GM21825 (cell line): ENCODE data around the gene ZBTB37.
"Not testable (repeated sequence)": the region's sequence is repeated elsewhere in the genome, so short reads cannot be mapped to it uniquely, and the experiment has no call there.

Experiments
- ATAC-seq: cut with Tn5 transposase; IDR thresholded peaks from one replicate; pipeline ENCODE4 v1.9.1; 2021; ENCODE audit warnings: mild to moderate bottlenecking, moderate library complexity; ENCODE audit not compliant: unreplicated experiment

The ZBTB37 gene, protein sequence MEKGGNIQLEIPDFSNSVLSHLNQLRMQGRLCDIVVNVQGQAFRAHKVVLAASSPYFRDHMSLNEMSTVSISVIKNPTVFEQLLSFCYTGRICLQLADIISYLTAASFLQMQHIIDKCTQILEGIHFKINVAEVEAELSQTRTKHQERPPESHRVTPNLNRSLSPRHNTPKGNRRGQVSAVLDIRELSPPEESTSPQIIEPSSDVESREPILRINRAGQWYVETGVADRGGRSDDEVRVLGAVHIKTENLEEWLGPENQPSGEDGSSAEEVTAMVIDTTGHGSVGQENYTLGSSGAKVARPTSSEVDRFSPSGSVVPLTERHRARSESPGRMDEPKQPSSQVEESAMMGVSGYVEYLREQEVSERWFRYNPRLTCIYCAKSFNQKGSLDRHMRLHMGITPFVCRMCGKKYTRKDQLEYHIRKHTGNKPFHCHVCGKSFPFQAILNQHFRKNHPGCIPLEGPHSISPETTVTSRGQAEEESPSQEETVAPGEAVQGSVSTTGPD

DNA sequence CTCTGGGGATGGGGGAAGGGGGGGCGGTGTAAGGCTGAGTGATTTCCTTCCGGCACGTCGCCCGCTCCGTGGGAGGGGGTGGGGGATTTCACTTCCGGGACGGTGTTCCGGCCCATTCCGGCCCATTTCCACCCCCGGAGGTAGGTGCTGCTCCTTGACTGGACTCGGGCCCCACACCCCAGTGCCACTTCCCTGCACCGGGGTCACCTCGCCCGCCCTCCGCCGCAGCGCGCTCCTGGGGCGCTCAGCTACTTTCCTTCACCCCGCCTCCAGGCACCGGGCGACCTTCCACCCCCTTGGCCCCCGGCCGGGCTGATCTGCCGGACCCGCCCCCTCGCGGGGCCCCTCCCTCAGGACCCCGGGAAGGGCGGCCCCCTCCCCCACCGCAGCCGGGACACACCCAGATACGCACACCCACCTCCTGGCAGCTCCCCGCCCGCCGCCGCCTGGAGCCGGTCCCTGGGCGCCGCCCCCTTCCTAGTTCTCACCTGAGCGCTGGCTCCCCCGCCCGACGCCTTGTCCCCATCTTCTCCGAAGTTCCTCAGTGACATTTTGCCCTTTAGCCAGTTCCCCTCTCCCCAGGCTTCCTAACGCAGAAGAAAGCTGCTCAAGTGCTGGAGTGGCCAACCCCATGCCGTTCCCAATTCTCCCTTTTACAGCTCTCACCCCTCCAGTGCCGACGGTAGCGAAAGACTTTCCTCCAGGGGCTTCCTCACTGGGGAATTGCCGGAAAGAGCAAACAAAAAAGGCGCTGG lies at the start of gene ZBTB37:
Gene ZBTB37, plus strand, starts transcription at position 115 of the 755 bp plus-strand sequence. CDS start 1,846 bp downstream, outside the sequence.
- peak; percentile 61 for ATAC-seq

DNA sequence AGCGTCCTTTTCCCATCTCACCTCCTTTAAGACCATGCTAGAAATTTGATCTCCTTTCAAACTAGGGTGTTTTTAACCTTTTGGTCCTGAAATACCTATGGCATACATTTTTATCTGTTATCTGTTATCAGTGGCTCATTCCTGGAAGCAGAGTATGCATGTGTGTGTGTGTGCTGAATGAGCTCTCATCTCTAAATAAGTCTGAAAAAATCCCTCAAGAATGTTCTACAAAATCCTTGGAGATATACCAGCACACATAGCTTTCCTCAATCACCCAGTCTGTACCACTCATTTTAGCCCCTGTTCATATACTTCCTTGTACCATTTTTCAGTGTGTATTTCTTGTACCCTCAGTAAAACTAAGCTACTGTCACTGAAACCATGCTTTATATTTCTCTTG lies 49.7 kb upstream of the ZBTB37 start:
- no peak for ATAC-seq

DNA sequence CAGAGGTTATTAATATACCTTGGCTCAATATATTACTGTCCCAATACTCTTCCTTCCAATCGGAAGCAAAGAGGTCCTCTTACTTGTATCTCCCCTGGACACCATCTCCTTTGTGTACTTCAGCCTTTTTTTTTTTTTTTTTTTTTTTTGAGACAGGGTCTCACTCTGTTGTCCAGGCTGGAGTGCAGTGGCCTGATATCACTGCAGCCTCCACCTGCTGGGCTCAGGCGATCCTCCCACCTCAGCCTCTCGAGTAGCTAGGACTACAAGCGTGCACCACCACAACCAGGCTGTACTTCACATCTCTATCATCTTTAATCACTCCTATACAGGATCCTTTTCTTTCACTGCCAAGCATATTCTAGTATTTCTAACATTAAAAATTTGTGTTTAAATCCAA lies 46.5 kb upstream of the ZBTB37 start:
- no peak for ATAC-seq

DNA sequence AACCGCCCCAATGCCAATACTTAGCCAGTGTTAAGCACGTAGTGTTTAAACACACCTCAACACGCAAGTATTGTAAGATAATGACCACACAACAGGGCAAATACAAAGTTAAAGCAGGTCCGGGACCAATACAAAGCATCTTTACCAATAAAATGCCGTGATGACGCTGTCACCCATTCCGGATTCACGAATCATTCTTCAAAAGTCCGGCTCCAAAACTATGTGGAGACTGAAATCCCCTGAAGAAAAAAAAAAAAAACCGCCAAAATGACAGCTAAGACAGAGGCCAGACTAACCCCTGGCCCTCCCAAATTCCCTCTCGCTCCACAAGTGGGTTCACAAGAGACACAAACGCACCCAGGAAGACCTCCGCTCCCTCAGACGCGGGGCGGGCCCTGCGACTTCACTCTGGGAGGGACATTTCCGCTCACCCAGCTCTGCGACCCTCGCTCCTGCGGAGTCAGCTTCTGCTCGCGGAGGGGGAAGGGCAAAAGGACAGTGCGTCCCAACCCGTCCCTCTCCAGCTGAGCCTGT lies 44.3 kb upstream of the ZBTB37 start:
- peak; percentile 35 for ATAC-seq

DNA sequence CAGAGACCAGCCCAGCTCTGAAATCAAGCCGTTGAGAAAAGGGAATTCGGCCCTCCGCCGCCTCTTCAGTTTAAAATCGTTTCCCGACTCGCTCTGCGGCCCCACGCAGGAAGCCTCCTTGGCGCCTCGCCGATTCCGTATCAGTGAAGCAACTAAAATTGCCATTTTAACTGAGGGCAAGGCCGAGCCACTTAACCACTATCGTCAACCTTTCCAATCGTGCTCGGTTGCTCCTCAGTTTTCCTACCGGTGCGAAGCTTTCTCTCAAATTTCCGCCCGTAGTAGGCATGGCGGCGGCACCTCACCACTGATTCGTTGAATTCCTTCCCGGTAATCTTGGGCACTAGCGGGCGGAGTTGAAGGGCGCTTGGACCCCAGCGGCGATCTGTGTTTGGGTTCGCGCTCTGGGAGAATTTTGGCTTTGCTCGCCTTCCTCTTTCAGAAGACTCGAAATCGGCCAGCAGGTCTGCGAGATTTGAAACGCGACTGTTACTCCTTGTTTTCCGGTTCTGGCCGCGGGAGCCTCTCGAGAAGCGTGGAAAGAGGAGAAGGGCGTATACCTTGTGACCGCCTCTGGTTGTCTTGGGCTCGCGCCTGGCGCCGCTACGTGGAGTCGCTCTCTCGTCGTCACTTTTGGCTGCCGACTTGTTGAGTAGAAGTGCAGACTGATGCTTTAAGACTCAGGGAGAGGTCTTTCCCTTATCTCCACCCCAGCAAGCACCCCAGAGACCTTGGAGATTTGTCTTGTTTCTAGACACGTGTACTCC lies 43.7 kb upstream of the ZBTB37 start, which contains the start of the genes CENPL and DARS2:
Gene CENPL, minus strand, starts transcription at position 569 of the 767 bp plus-strand sequence. CDS start 13,584 bp downstream, outside the sequence.
Gene DARS2, plus strand, starts transcription at position 359 of the 767 bp plus-strand sequence. CDS start 557 bp downstream, outside the sequence.
- peak; percentile 87 for ATAC-seq

DNA sequence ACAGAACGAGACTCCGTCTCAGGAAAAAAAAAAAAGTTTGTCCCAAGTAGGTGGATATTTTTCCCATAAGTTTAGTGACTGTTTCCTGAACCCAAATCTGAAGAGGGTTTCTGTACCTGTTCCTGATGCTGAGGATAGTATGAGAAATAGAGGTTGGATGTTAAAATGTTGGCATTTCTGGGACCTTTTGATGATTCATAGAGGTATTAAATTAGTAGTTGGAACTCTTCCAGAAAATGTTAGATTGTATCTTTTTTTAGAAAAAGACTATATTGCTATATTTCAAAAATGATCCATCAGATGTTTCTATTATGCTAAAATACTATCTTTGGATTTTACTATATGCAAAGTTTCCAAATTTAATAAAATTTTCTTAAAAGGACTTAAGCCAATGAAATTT lies 40.6 kb upstream of the ZBTB37 start:
- ATAC-seq: no peak

DNA sequence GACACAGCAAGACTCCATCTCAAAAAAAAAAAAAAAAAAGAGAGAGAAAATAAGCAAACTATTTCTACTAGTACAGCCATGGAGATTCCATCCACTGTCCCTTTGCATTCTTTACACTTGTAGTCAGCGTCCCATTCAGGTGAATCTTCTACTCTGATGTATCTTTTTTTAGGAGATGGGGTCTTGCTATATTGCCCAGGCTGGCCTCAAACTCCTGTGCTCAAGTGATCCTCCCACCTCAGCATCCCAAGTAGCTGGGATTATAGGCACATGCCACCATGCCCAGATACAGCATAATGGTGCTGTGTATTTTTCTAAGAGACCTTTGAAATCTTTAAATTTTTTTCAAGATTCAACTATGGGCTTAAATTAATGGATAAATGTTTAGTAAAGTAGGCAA lies 35.4 kb upstream of the ZBTB37 start:
- no peak for ATAC-seq

DNA sequence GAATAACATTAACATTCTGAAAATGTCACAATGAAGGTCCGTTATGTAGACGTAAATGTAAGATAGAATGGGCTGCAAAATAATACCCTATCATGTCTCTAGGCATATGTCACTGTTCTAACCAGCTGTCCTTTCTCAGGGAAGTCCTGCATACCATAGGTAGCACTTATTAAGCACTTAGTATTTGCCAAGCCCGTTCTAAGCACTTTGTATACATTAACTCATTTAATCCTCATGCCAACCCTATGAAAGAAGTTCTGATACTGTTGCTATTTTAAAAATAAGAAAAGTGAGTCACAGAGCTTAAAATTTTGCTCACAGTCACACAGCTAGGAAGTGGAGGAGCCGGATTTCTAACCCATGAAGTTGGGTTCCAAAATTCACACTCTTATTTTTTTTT lies 16.1 kb upstream of the ZBTB37 start:
- no peak for ATAC-seq

DNA sequence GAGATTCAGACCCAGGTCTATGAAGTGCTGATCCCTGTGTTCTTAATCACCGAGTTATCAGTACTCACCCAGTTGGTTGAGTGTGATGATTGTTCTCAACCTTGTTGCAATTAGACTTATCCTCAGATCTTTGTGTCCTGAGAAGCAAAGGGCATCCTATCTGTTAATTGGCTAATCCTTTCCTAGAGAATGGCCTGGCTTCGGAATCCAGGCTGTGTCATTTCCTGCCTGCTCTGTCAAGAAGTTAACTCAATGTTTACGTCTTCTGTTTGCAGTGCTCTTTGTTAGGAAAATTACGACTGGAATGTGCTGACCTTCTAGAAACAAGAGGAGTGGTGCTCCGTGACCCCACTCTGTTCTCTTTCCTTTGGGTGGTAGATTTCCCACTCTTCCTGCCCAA lies 15.1 kb upstream of the ZBTB37 start:
- no peak for ATAC-seq

DNA sequence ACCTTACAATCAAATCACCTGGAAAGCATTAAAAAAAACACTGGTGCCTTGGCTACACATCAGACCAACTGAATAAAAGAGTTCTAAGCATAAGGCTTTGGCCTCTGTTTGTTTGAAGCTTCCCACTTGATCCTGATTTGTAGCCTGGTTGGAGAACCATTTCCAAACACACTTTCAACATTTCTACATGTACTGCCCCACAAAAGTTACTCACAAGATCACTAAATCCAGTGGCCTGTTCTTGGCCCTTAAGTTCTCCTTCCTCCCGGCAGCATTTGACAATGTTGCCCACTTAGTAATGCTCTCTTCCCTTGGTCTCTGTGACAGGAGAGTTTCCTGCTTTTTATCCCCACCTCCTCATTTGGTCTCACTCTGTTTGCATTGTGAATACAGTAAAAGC lies 12.2 kb upstream of the ZBTB37 start:
- ATAC-seq: no peak

DNA sequence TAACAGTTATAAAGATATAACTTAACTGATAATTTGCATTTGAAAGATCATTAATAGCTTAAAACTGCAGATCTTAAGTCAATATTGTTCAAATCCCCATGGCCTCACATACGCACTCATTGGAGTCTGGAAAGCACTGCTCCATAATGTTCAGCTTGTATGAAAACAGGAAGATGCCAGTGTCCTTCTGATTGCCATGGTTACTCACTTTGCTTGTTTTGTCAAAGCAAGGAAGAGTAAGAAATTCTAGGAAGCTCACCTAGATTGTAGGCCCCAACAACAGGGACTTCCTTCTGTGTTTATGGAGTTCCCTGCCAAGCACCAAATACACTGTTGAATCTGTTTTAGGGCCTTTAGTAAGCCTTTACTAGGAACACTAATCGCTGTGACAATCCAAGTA lies 11.3 kb upstream of the ZBTB37 start:
- ATAC-seq: no peak

DNA sequence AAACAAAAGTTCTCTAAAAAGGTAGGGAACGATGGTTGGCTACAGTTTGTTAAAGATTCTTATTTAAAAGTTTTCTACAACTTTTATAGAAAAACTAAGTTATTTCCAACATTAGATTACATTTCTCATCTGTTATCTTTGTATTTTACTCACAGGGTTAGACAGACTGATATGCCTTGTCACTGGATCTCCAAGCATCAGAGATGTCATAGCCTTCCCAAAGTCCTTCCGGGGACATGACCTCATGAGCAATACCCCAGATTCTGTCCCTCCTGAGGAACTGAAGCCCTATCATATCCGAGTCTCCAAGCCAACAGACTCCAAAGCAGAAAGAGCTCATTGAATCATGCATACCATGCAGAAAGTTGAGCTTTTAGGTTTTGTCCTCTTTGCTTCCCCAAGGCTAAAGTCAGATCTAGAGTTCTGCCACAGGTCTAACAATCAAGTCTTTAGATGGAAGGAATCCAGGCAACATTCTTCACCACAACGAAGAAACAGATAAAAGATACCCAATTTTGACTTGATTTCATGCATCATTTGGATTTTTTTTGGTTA lies 10.7 kb upstream of the ZBTB37 start:
- ATAC-seq: no peak

DNA sequence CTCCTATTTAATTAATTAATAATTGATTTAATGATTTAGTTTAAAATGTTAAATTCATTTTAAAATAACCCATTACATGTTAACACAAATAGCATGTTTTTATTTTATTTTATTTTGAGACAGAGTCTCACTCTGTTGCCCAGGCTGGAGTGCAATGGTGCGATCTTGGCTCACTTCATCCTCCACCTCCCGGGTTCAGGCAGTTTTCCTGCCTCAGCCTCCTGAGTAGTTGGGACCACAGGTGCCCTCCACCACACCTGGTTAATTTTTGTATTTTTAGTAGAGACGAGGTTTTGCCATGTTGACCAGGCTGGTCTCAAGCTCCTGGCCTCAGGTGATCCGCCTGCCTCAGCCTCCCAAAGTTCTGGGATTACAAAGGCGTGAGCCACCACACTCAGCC lies 8.6 kb upstream of the ZBTB37 start:
- ATAC-seq: not testable (repeated sequence)

DNA sequence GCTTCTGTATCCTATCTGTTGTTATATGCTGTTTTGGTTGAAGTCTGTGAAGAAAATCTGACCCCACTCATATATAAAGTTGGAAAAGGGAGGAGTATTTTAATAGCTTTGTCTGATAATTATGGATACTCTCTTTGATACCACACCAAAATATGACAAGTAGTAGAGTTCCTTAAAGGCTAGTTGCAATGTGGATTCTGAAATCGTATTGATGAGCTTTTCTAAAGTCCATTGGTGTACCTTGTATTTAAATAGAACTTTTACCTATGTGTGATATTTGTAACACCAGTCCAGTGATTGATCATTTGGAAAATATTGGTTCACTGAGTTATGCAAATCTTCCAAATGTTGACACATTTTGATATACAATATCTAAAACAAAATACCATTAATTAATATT lies 8.1 kb upstream of the ZBTB37 start:
- ATAC-seq: no peak

DNA sequence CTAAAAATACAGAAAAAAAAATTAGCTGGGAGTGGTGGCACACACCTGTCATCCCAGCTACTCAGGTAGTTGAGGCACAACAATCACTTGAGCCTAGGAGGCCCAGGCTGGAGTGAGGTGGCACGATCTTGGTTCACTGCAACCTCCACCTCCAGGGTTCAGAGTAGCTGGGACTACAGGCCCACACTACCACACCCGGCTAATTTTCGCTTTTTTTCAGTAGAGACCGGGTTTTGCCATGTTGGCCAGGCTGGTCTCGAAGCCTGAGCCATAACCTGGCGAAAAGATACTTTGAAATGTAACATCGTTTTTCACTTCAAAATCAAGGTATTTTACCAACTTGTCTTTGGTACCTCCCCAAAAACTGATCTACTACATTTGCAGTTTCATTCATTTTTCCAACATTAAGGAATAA lies 6.4 kb upstream of the ZBTB37 start:
- ATAC-seq: no peak

DNA sequence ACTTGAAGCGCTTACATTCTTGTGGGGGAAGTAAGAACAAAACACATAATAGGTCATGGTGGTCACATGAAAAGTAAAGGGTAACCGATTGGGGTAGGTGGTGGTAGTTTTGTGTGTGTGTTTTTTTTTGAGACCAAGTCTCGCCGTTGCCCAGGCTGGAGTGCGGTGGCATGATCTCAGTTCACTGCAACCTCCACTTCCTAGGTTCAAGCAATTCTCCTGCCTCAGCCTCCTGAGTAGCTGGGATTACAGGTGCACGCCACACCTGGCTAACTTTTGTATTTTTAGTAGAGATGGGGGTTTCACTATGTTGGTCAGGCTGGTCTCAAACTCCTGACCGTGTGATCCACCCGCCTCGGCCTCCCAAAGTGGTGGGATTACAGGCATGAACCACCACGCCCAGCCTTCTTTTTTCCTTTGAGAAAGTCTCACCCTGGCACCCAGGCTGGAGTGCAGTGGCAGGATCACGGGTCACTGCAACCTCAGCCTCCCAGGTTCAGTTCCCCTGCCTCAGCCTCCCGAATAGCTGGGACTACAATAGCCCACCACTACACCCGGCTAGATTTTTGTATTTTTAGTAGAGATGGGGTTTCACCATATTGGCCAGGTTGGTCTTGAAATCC lies 5.9 kb upstream of the ZBTB37 start:
- not testable (repeated sequence) for ATAC-seq

DNA sequence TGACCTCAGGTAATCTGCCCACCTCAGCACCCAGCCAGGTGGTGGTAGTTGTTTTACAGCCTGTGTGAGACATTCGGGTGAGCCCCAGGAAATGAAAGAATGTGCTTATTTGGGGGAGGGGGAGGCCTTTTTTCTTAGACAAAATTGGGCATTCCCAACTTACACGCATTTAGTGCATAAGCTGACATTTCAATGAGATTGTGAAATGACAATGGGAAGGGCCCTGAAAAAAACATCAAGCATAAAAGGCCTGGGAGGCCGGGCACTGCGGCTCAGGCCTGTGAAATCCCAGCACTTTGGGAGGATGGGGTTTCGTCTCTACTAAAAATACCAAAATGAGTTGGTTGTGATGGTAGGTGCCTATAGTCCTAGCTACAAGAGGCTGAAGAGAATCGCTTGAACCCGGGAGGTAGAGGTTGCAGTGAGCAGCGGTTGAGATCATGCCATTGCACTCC lies 5.4 kb upstream of the ZBTB37 start:
- no peak for ATAC-seq

DNA sequence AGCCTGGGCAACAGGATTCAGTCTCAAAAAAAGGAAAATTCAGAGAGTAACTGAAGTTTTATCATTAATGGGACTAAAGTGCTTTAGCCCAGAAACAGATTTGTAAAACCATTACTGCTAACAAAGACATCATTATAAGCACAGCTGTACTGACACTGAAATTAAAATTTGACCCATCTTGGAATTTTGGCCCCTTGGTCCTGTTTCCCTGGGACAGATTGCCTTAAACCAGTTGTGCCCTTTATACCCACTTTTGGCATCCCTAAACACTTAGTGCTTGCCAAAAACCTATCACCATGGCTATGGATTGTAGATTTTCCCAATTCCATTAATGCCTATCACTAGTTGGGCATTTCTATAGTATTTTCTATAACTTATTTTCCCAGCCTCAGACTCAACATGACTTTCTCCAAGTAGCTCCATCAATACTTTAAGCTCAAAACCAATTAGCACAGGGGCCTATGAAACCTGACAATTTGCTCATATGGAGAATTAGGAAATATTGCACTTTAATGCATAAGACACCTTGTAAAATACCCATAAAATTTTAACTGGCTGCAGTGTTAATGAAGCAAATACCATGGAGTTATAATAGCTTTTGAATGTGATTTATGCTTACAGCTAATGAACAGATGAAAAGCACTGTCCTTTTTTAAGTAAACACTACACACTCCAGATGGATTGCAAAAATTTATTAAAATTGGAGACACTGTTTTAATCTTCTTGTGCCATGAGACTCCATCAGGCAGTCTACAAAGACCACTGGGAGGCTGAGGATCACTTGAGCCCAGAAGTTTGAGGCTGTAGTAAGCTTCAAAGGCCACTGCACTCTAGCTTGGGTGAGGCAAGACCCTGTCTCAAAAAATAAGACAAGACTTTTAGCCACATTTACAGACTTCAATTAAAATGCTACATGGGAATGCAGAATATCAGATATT lies 4.7 kb upstream of the ZBTB37 start:
- no peak for ATAC-seq
